GM12878 (cell line): ENCODE results near the gene FARS2.

Source experiments
- BCL3 ChIP-seq: IDR thresholded peaks from 2 replicates; pipeline ENCODE4 v1.6.1; 2011; ENCODE audit warnings: borderline replicate concordance, low read depth, mild to moderate bottlenecking, moderate library complexity, low read length; ENCODE audit not compliant: insufficient read depth, poor library complexity, severe bottlenecking
- CBFB ChIP-seq: IDR thresholded peaks from 2 replicates; pipeline ENCODE4 v1.6.1; 2016; ENCODE audit warnings: antibody characterized with exemption, low read depth
- CBX5 ChIP-seq: sonication (generic); IDR thresholded peaks from 2 replicates; pipeline ENCODE4 v1.6.1; 2016; ENCODE audit warnings: low read depth, moderate library complexity, mild to moderate bottlenecking, inconsistent platforms
- CREB1 ChIP-seq: IDR thresholded peaks from 2 replicates; pipeline ENCODE4 v1.6.1; 2012; ENCODE audit warnings: low read depth, mild to moderate bottlenecking, inconsistent platforms
- JUNB ChIP-seq: IDR thresholded peaks from 2 replicates; pipeline ENCODE4 v1.6.1; 2016; ENCODE audit warnings: antibody characterized with exemption, mild to moderate bottlenecking
- MYC ChIP-seq: IDR thresholded peaks from 2 replicates; pipeline ENCODE4 v1.6.1; 2011; ENCODE audit warnings: mild to moderate bottlenecking, low read length, moderate library complexity, inconsistent platforms; ENCODE audit not compliant: insufficient read depth, insufficient replicate concordance, insufficient read length, severe bottlenecking
- POLR2A ChIP-seq: IDR thresholded peaks from 2 replicates; pipeline ENCODE4 v1.6.1; 2011; ENCODE audit warnings: low read depth, mild to moderate bottlenecking, low read length
- USF2 ChIP-seq: IDR thresholded peaks from 2 replicates; pipeline ENCODE4 v1.6.1; 2011; ENCODE audit warnings: low read depth, low read length, improper control_type of control experiment, borderline replicate concordance
- TF ChIP-seq, protein P1 (sequence below), 3 experiments: IDR thresholded peaks in 2 of 3; conservative IDR thresholded peaks in 1 of 3; 2 replicates each; pipeline ENCODE4 v1.5.1; 2011; ENCODE audit warnings: low read depth in 3 of 3, low read length in 3 of 3, mild to moderate bottlenecking in 3 of 3, control low read depth in 2 of 3, moderate library complexity in 2 of 3, inconsistent platforms in 1 of 3, mixed read lengths in 1 of 3; ENCODE audit not compliant: control insufficient read depth in 2 of 3, insufficient read depth in 1 of 3; ENCODE audit errors: extremely low read depth in 1 of 3
- TF ChIP-seq, protein P2 (sequence below): fragments of 450-650 bp; IDR thresholded peaks from 2 replicates; pipeline ENCODE4 v1.6.1; 2016; ENCODE audit warnings: mild to moderate bottlenecking
- TF ChIP-seq, protein P3 (sequence below): IDR thresholded peaks from 2 replicates; pipeline ENCODE4 v1.6.1; 2011; ENCODE audit warnings: borderline replicate concordance, low read depth, mild to moderate bottlenecking, moderate library complexity, mixed read lengths, low read length; ENCODE audit not compliant: insufficient read depth; ENCODE audit errors: extremely low read length
- TF ChIP-seq, protein P4 (sequence below): IDR thresholded peaks from 2 replicates; pipeline ENCODE4 v1.6.1; 2012; ENCODE audit warnings: low read depth, low read length, improper control_type of control experiment

DNA sequence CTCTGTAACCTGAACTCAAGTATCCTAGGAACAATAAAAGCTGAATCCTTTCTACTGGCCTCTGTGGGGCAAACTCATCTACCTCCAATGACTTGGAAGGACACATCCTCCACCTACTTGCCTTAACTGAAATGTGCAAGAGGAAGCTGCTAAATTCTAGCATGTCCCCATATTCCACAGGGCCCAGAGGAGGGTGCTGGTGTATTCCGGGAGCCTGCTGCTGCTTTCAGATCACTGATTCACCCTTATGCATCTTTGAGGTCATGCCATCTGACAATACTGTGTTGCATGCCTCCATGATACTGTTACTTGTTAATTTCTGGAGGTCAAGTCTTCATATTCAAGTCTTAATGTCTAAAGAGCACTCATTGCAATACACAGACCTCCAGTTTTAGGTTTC is 40.9 kb upstream of the FARS2 start:
- TF ChIP-seq, protein P1, sequence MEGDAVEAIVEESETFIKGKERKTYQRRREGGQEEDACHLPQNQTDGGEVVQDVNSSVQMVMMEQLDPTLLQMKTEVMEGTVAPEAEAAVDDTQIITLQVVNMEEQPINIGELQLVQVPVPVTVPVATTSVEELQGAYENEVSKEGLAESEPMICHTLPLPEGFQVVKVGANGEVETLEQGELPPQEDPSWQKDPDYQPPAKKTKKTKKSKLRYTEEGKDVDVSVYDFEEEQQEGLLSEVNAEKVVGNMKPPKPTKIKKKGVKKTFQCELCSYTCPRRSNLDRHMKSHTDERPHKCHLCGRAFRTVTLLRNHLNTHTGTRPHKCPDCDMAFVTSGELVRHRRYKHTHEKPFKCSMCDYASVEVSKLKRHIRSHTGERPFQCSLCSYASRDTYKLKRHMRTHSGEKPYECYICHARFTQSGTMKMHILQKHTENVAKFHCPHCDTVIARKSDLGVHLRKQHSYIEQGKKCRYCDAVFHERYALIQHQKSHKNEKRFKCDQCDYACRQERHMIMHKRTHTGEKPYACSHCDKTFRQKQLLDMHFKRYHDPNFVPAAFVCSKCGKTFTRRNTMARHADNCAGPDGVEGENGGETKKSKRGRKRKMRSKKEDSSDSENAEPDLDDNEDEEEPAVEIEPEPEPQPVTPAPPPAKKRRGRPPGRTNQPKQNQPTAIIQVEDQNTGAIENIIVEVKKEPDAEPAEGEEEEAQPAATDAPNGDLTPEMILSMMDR (IDR thresholded peaks at IDR 0.05 in 2 of 3, conservative IDR thresholded peaks at IDR 0.05 in 1 of 3; ENCODE audit: control insufficient read depth in 2 of 3, extremely low read depth in 1 of 3, insufficient read depth in 1 of 3, low read depth in 3 of 3, low read length in 3 of 3) = no peak
- TF ChIP-seq CBX5 (no peak), MYC (no peak), USF2 (no peak), JUNB (no peak), CREB1 (no peak), BCL3 (no peak), POLR2A (no peak), CBFB (no peak)
- TF ChIP-seq, protein P2, sequence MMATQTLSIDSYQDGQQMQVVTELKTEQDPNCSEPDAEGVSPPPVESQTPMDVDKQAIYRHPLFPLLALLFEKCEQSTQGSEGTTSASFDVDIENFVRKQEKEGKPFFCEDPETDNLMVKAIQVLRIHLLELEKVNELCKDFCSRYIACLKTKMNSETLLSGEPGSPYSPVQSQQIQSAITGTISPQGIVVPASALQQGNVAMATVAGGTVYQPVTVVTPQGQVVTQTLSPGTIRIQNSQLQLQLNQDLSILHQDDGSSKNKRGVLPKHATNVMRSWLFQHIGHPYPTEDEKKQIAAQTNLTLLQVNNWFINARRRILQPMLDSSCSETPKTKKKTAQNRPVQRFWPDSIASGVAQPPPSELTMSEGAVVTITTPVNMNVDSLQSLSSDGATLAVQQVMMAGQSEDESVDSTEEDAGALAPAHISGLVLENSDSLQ = no peak
- TF ChIP-seq, protein P3, sequence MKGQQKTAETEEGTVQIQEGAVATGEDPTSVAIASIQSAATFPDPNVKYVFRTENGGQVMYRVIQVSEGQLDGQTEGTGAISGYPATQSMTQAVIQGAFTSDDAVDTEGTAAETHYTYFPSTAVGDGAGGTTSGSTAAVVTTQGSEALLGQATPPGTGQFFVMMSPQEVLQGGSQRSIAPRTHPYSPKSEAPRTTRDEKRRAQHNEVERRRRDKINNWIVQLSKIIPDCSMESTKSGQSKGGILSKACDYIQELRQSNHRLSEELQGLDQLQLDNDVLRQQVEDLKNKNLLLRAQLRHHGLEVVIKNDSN = no peak
- TF ChIP-seq, protein P4, sequence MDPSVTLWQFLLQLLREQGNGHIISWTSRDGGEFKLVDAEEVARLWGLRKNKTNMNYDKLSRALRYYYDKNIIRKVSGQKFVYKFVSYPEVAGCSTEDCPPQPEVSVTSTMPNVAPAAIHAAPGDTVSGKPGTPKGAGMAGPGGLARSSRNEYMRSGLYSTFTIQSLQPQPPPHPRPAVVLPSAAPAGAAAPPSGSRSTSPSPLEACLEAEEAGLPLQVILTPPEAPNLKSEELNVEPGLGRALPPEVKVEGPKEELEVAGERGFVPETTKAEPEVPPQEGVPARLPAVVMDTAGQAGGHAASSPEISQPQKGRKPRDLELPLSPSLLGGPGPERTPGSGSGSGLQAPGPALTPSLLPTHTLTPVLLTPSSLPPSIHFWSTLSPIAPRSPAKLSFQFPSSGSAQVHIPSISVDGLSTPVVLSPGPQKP = no peak
